ENCODE measurements around the gene UQCRH. TPM values are rescaled to one million over a fixed set of nuclear protein-coding genes. Genes with fewer than 3 reads are reported as not detected.
A peak's percentile ranks its signal among the peaks of the same experiment; 100 is the strongest.

The UQCRH gene
- total and polyA plus RNA-seq, 2 experiments from 2014 or later, result 597 to 698 TPM

DNA sequence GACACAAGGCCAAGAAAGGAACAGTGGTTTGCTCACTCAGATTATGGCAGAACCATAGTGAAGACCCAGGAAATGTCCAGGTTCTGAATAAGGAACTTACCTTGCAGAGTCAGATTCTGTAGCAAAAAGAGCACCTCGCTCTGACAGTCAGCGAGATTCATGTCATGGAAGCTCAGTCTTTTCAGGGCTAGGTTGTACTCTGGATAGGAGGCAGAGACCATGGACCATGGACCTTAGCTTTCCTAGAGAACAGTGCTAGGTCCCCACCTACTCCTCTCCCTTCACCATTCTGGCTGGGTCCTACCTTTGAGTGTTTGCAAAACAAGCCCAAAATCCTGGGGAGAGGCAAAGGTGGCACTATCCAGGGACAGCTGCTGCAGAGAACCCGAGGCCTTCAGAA lies 23.4 kb upstream of the UQCRH start:
- Histone ChIP-seq H3K9me3 (ENCODE audit: low read depth) (no peaks in the 10 kb centered on the region), H3K4me3 (no peak overlapping the region), H3K27me3 (no peaks in the 10 kb centered on the region), H3K27ac (no peak overlapping the region), H3K36me3 (peaks cover 26% of the 10 kb centered on the region), H3K4me1 (ENCODE audit: low read depth) (peaks cover 22% of the 10 kb centered on the region)
- no peak for DNase-seq (ENCODE audit: low read depth in 1 of 2, low spot score in 1 of 2)
- TF ChIP-seq, protein P1, sequence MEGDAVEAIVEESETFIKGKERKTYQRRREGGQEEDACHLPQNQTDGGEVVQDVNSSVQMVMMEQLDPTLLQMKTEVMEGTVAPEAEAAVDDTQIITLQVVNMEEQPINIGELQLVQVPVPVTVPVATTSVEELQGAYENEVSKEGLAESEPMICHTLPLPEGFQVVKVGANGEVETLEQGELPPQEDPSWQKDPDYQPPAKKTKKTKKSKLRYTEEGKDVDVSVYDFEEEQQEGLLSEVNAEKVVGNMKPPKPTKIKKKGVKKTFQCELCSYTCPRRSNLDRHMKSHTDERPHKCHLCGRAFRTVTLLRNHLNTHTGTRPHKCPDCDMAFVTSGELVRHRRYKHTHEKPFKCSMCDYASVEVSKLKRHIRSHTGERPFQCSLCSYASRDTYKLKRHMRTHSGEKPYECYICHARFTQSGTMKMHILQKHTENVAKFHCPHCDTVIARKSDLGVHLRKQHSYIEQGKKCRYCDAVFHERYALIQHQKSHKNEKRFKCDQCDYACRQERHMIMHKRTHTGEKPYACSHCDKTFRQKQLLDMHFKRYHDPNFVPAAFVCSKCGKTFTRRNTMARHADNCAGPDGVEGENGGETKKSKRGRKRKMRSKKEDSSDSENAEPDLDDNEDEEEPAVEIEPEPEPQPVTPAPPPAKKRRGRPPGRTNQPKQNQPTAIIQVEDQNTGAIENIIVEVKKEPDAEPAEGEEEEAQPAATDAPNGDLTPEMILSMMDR (IDR thresholded peaks at IDR 0.05; ENCODE audit: low read depth, low read length), result no peak

GRCh38 chr1:46281021-46281420 lies 22.5 kb upstream of the UQCRH start:
- Histone ChIP-seq H3K27me3 (no peaks in the 10 kb centered on the region), H3K4me1 (ENCODE audit: low read depth) (peaks cover 30% of the 10 kb centered on the region), H3K4me3 (no peak overlapping the region), H3K36me3 (peaks cover 34% of the 10 kb centered on the region), H3K27ac (no peak overlapping the region), H3K9me3 (ENCODE audit: low read depth) (no peaks in the 10 kb centered on the region)
- no peak for DNase-seq (ENCODE audit: low read depth in 1 of 2, low spot score in 1 of 2)
- TF ChIP-seq, protein P1 (IDR thresholded peaks at IDR 0.05; ENCODE audit: low read depth, low read length), result no peak

- TF ChIP-seq, protein P1 (IDR thresholded peaks at IDR 0.05; ENCODE audit: low read depth, low read length), result no peak
- Histone ChIP-seq H3K36me3 (peaks cover 34% of the 10 kb centered on the region), H3K4me1 (ENCODE audit: low read depth) (peaks cover 25% of the 10 kb centered on the region), H3K4me3 (no peak overlapping the region), H3K27me3 (no peaks in the 10 kb centered on the region), H3K27ac (peak overlapping the region; percentile 87), H3K9me3 (ENCODE audit: low read depth) (no peaks in the 10 kb centered on the region)
- no peak for DNase-seq (ENCODE audit: low read depth in 1 of 2, low spot score in 1 of 2)
Observed at GRCh38 chr1:46284058-46284457, 19.4 kb upstream of the UQCRH start.

DNA sequence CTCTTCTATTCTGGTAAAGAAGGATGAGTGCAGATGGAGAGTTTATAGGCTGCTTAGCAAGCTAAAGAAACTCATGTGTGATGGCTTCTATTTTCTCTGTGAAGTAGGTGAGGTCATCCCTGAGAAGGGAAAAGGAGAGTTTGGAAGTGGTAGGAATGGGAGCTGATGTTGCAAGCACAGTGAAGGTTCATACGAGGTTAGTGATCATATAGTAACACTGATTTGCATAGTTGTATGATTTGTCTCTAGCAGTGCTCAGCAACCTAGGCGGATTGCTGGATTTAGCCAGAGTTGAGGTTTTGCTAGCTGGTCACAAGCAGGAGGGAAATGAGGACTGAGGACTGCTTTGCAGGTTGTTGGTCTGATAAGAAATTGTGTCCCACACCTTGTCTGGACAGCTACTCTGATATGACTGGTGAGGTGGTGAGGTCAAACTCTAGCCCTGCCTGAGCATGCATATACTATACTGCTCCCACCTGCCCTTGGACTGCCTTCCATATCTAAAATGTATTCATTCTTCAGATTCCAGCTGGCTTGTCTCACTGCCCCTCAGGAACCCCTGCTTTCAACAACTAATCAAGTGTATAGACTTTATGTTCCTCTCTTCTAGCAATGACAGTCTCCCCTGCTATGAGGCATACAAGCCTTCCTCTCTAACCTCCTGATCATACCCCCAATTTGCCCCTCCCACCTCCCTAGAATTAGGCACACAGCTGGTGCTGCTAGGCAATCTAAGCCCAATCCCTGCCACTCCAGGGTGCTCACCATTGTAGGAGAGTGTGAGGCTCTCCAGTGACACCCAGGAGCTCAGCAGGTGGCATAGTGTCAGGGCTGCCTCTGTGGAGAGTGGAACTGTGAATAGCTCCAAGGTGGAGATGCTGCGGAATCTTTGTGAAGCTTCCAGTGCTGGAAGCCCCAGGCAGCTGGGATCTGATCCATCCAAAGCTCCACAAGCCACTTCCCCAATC lies 18.6 kb upstream of the UQCRH start:
- TF ChIP-seq, protein P1 (IDR thresholded peaks at IDR 0.05; ENCODE audit: low read depth, low read length), result no peak
- Histone ChIP-seq H3K36me3 (peaks cover 27% of the 10 kb centered on the region), H3K9me3 (ENCODE audit: low read depth) (no peaks in the 10 kb centered on the region), H3K4me1 (ENCODE audit: low read depth) (peaks cover 25% of the 10 kb centered on the region), H3K4me3 (no peak overlapping the region), H3K27ac (peak overlapping the region; percentile 87), H3K27me3 (no peaks in the 10 kb centered on the region)
- peak in 1 of 2 donors; percentile 68 for DNase-seq (ENCODE audit: low read depth in 1 of 2, low spot score in 1 of 2)

- Histone ChIP-seq H3K36me3 (peaks cover 17% of the 10 kb centered on the region), H3K27me3 (no peaks in the 10 kb centered on the region), H3K9me3 (ENCODE audit: low read depth) (no peaks in the 10 kb centered on the region), H3K4me3 (no peak overlapping the region), H3K4me1 (ENCODE audit: low read depth) (peaks cover 25% of the 10 kb centered on the region), H3K27ac (peak overlapping the region; percentile 87)
- TF ChIP-seq, protein P1 (IDR thresholded peaks at IDR 0.05; ENCODE audit: low read depth, low read length), result no peak
- peak in 1 of 2 donors; percentile 20 for DNase-seq (ENCODE audit: low read depth in 1 of 2, low spot score in 1 of 2)
Observed at GRCh38 chr1:46285730-46286477, 17.6 kb upstream of the UQCRH start.

Data from cardiac muscle cell (in vitro differentiated cells and primary cell).